Measurements from ENCODE around the gene CACNG6. TPM values are rescaled to one million over a fixed set of nuclear protein-coding genes. Genes with fewer than 3 reads are reported as not detected.
"Not testable (repeated sequence)": the region's sequence is repeated elsewhere in the genome, so short reads cannot be mapped to it uniquely, and the experiment has no call there.

The CACNG6 gene, protein sequence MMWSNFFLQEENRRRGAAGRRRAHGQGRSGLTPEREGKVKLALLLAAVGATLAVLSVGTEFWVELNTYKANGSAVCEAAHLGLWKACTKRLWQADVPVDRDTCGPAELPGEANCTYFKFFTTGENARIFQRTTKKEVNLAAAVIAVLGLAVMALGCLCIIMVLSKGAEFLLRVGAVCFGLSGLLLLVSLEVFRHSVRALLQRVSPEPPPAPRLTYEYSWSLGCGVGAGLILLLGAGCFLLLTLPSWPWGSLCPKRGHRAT
- 0.38 and 0.78 TPM in 2 replicates for total RNA-seq (2014; rRNA removed; shearing (Covaris generic))

DNA sequence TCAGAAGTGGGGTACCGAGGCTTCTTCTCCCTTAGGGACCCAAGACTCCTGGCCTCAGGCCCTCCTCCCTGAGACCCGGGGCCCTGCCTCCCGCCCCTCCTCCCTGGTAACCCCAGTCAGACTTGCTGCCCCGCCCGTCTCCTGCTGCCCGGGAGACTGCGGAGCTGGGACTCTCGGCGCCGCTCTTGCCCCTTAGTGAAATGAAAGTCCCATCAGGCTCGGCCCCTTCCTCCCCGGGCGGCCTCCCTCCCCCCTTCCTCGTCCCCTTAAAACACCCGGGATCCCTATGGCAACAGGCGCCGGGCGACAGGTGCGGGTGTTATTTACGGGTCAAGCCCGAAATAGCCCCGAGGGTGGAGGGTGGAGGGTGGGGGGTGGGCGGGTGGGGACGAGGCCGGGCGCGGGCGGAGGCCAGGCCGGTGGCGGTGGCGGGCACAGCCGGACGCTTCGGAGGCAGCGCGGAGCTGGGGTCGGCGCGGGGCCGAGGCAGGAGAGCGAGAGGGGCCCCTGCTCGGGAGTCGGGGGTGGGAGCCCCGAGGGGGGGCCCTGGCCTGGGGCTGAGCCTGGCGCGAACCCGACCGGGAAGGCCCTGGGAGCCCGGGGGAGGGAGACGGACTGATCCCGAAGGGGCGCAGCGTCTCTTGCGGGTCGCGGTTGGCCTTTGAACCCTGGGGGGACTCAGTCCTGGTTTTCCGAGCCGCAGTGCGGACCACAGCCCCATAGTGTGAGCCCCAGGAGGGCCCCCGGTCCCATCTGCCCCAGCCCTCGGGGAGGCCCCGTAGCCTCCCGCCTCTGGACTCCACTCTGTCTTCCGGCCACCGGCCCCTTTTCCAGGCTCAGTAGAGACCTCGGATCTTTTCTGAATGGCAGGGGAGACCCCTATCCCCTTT lies at the start of gene CACNG6:
Gene CACNG6, plus strand, starts transcription at position 414 of the 890 bp plus-strand sequence. CDS start 1,241 bp downstream, outside the sequence.
- DNase-seq = peak; percentile 91
- Histone ChIP-seq H3K27me3 (ENCODE audit: control insufficient read depth, insufficient read depth, low read length) (peaks cover 31% of the 10 kb centered on the region), H3K36me3 (replicated peaks; ENCODE audit: control insufficient read depth, insufficient read depth, low read length) (no peaks in the 10 kb centered on the region), H3K4me3 (ENCODE audit: insufficient read depth, low read depth, low read length) (peak within 1 kb of the TSS; percentile 49)

DNA sequence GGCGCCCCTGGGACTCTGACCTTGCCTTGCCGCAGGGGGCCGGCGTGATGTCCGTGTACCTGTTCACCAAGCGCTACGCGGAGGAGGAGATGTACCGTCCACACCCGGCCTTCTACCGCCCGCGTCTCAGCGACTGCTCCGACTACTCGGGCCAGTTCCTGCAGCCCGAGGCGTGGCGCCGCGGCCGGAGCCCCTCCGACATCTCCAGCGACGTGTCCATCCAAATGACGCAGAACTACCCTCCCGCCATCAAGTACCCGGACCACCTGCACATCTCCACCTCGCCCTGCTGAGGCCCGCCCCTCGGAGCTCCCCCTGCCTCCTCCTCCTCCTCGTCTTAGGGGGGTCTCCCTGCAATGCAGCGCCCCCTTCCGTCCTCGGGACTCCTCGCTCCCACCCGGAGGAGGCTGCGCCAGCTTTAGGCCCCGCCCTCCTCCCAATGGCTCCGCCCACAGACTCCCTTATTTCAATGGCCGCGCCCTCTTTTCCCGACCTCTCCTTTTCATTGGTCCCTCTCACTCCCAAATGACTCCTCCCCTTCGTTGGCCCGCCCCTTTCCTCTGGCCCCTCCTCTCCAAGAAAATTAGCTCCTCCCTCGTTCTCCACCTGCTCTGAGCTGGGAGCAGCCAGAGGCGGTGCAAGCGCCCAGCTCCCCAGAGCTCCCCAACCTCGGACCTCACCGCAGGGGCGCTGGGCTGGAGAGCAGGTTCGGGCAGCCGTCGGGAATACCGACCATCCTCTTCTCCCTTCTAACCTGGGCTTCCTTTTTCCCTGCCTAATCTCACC lies 49.2 kb upstream of the CACNG6 start:
- DNase-seq = peak; percentile 98
- H3K27me3 ChIP-seq (ENCODE audit: control insufficient read depth, insufficient read depth, low read length) = peaks cover 16% of the 10 kb centered on the region
- H3K4me3 ChIP-seq (ENCODE audit: insufficient read depth, low read depth, low read length) = peak overlapping the region; percentile 58
- no peaks in the 10 kb centered on the region; the same call in 1 of the 2 replicates for H3K36me3 ChIP-seq (replicated peaks; ENCODE audit: control insufficient read depth, insufficient read depth, low read length)

DNA sequence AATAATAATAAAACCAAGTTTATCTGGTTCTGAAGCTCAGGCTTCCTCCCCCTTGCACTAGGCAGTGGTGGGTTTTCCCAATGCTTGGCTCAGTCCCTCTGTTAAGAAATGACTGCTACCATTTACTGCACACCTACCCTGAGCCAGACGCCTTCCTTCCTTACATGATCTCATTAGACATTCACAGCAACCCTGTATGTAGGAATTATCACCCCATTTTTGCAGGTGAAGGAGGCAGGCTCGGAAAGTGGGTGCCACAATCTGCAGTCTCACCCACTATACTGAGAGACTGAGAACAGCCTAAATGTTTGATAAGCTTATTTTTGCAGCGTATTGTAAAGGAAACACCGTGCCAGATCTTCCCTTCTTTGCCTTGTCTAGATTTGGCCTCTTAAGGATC lies 47.0 kb upstream of the CACNG6 start:
- Histone ChIP-seq H3K4me3 (ENCODE audit: insufficient read depth, low read depth, low read length) (no peak overlapping the region), H3K36me3 (replicated peaks; ENCODE audit: control insufficient read depth, insufficient read depth, low read length) (no peaks in the 10 kb centered on the region), H3K27me3 (ENCODE audit: control insufficient read depth, insufficient read depth, low read length) (peaks cover 16% of the 10 kb centered on the region)
- no peak for DNase-seq

DNA sequence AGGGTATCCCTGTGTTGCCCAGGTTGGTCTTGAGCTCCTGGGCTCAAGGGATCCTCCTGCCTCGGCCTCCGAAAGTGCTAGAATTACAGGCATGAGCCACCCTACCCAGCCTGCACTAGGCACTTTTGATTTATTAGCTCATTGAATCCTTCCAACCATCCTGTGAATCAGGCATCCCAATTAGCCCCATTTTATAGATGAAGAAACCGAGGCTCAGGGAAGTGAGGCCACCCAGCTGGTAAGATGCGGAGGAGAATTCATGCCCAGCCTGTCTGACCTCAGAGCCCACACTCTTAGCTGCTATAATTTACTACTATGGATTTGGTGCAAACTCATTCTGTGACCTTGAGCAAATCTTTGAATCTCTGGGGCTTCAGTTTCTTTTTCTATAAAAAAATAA lies 46.5 kb upstream of the CACNG6 start:
- no peak for DNase-seq
- Histone ChIP-seq H3K36me3 (replicated peaks; ENCODE audit: control insufficient read depth, insufficient read depth, low read length) (no peaks in the 10 kb centered on the region), H3K27me3 (ENCODE audit: control insufficient read depth, insufficient read depth, low read length) (peaks cover 16% of the 10 kb centered on the region), H3K4me3 (ENCODE audit: insufficient read depth, low read depth, low read length) (no peak overlapping the region)

DNA sequence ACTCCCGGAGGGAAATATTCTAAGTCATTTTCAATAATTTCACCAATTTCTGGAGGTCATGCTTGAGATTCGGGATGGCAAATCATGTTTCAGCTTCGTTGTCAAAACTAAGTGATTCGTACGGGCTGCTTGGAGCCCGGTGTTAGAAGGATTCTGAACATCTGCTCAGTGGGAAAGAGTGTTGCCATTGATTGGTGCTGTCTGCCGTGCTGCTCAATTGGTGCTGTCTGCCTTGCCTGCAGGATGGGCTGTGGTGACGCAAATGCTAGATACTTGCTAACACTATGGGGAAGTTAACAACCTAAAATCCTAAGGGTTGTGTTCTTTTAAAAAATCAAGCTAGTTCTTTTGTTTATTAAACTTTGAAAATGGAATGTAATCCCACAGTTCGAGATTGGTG lies 46.0 kb upstream of the CACNG6 start:
- H3K4me3 ChIP-seq (ENCODE audit: insufficient read depth, low read depth, low read length) = 0 out of 2 replicates have a peak overlapping the region, but pooled peaks have one; percentile 11
- peak; percentile 75 for DNase-seq
- H3K36me3 ChIP-seq (replicated peaks; ENCODE audit: control insufficient read depth, insufficient read depth, low read length) = no peaks in the 10 kb centered on the region
- peaks cover 15% of the 10 kb centered on the region for H3K27me3 ChIP-seq (ENCODE audit: control insufficient read depth, insufficient read depth, low read length)

DNA sequence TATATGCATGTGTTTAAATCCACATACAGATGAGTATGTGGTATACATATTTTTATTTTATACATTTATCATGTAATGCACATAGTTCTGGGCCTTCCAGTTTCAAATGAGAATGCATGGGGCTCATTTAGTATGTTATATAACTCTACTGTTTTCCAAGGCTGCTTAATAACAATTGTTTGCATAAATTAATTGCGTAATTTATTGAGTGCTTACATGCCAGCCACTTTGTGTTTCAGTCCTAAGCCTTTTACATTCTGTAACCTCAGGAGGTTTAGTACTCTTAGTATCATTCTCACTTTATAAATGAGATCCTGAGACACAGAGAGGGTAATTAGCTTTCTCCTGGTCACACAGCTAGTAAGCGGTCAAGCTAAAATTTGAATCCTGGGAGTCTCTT lies 45.4 kb upstream of the CACNG6 start:
- Histone ChIP-seq H3K4me3 (ENCODE audit: insufficient read depth, low read depth, low read length) (no peak overlapping the region), H3K27me3 (ENCODE audit: control insufficient read depth, insufficient read depth, low read length) (peaks cover 15% of the 10 kb centered on the region), H3K36me3 (replicated peaks; ENCODE audit: control insufficient read depth, insufficient read depth, low read length) (no peaks in the 10 kb centered on the region)
- DNase-seq = no peak

DNA sequence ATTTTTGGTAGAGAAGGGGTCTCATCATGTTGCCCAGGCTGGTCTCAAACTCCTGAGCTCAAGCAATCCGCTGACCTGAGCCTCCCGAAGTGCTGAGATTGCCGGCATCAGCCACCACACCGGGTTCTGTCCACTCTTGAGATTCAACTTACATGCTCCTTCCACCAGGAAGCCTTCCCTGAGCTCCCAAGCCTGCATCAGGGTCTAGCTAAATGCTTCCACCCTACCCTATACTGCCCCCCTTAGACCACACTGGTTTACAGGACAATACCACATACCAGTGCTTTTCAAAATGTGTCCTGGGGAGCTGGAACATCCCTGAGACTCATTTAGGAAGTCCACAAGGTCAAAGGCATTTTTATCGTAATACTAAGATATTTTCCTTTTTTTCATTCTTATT lies 43.8 kb upstream of the CACNG6 start:
- Histone ChIP-seq H3K36me3 (replicated peaks; ENCODE audit: control insufficient read depth, insufficient read depth, low read length) (no peaks in the 10 kb centered on the region), H3K4me3 (ENCODE audit: insufficient read depth, low read depth, low read length) (no peak overlapping the region), H3K27me3 (ENCODE audit: control insufficient read depth, insufficient read depth, low read length) (peaks cover 5% of the 10 kb centered on the region; the same call in 1 of the 2 replicates)
- peak; percentile 86 for DNase-seq

DNA sequence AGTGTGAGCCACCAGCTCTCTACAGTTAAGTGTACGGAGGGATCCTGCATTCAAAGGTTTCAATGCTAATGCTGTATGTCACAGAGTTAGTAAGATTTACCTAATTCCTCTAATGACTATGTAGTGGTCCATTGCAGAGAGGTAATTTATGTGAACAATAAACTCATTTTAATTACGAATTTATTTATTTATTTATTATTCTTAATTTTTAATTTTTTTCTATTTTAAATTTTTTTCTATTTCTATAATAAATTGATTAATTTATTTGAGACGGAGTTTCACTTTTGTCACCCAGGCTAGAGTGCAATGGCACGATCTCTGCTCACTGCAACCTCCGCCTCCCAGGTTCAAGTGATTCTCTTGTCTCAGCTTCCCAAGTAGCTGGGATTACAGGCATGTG lies 42.8 kb upstream of the CACNG6 start:
- DNase-seq; H3K4me3 ChIP-seq (ENCODE audit: insufficient read depth, low read depth, low read length); H3K36me3 ChIP-seq (replicated peaks; ENCODE audit: control insufficient read depth, insufficient read depth, low read length); H3K27me3 ChIP-seq (ENCODE audit: control insufficient read depth, insufficient read depth, low read length): not testable (repeated sequence)

DNA sequence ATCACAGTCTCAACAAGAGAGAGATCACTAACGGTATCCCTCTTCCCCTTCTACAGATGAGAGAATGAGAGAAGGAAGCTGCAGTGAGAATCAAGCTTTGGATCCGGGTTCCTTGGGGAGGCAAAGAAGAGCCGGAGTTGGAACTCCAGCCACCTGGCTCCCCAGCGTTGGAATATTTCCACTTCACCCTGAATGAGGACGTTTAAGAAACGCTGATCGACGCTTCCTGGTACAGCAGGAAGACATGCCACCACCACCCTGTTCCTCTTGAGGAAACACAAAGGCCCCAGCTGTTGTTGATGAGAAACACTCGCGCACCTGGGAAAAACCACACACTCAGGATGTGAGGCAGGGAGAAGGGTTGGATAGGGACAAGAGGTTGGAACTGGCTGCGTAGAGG lies 40.0 kb upstream of the CACNG6 start:
- no peaks in the 10 kb centered on the region for H3K36me3 ChIP-seq (replicated peaks; ENCODE audit: control insufficient read depth, insufficient read depth, low read length)
- no peak overlapping the region for H3K4me3 ChIP-seq (ENCODE audit: insufficient read depth, low read depth, low read length)
- DNase-seq = peak; percentile 21
- no peaks in the 10 kb centered on the region for H3K27me3 ChIP-seq (ENCODE audit: control insufficient read depth, insufficient read depth, low read length)

DNA sequence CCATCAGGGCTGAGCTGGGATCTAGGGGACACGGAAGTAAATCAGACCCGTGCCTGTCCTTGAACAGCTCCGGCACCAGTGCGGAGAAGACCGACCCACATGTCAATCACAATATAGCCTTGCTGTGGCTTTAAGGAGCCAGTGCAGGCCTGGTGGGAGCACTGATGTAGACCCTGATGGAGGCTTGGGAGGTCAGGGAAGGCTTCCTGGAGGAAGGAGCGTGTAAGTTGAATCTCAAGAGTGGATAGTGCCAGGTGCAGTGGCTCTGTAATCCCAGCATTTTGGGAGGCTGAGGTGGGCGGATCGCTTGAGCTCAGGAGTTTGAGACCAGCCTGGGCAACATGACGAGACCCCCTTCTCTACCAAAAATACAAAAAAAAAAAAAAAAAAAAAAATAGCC lies 39.5 kb upstream of the CACNG6 start:
- H3K4me3 ChIP-seq (ENCODE audit: insufficient read depth, low read depth, low read length) = no peak overlapping the region

DNA sequence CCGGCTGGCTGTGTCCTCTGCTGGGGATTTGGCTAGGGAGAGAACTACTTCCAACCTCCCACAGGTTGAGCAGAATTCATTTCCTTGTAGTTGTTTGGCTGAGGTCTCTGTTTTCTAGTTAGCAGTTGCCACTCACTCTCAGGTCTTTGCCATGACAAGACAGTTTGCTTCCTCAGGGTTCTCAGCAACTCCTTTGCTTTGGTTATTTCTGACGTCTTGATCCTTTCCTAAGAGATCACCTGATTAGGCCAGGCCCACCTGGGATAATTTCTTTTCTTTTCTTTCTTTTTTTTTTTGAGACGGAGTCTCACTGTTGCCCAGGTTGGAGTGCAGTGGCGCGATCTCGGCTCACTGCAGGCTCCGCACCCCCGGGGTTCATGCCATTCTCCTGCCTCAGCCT lies 38.1 kb upstream of the CACNG6 start:
- H3K27me3 ChIP-seq (ENCODE audit: control insufficient read depth, insufficient read depth, low read length) = peaks cover 12% of the 10 kb centered on the region; the same call in 1 of the 2 replicates
- no peaks in the 10 kb centered on the region for H3K36me3 ChIP-seq (replicated peaks; ENCODE audit: control insufficient read depth, insufficient read depth, low read length)
- DNase-seq = peak; percentile 8
- no peak overlapping the region for H3K4me3 ChIP-seq (ENCODE audit: insufficient read depth, low read depth, low read length)

More for the DNA sequence above, 39.5 kb upstream of the CACNG6 start:
- Histone ChIP-seq H3K27me3 (ENCODE audit: control insufficient read depth, insufficient read depth, low read length) (peaks cover under 1% of the 10 kb centered on the region; the same call in 1 of the 2 replicates), H3K36me3 (replicated peaks; ENCODE audit: control insufficient read depth, insufficient read depth, low read length) (no peaks in the 10 kb centered on the region)
- peak; percentile 19 for DNase-seq

DNA sequence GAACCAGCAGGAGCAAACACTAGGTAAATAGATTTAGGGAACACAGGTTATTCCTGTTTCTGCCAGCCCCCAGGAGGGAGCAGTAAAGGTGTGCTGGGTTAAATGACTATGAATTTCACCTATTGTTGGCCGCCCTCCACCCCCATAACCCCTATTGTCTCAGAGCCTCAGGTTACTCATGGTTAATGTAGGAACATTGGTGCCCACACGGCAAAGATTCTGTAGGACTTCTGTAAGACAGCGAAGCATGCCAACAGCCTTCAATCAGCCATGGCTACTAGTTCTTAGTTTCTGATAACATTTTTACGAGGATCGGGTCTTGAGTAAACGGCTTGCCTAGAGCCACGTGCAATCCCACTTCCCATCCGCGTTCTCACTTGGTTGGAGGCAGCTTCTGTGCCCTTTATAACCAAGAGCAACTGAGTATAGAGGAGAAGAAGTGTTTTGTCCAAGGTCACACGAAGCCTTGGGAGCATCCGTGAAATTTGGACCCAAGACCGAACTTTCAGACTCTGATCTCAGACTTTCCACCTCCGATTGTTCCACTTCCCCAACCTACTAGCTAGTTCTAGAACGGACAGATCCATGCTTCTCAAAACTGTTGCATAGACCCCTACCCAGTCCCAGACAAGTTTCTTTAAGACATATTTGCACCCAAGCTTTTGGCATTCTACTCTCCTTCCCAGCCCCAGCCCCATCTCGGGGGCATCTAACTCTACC lies 33.8 kb upstream of the CACNG6 start:
- no peaks in the 10 kb centered on the region for H3K36me3 ChIP-seq (replicated peaks; ENCODE audit: control insufficient read depth, insufficient read depth, low read length)
- peak overlapping the region; percentile 30; the same call in 1 of the 2 replicates for H3K4me3 ChIP-seq (ENCODE audit: insufficient read depth, low read depth, low read length)
- peaks cover 42% of the 10 kb centered on the region for H3K27me3 ChIP-seq (ENCODE audit: control insufficient read depth, insufficient read depth, low read length)
- peak; percentile 77 for DNase-seq

DNA sequence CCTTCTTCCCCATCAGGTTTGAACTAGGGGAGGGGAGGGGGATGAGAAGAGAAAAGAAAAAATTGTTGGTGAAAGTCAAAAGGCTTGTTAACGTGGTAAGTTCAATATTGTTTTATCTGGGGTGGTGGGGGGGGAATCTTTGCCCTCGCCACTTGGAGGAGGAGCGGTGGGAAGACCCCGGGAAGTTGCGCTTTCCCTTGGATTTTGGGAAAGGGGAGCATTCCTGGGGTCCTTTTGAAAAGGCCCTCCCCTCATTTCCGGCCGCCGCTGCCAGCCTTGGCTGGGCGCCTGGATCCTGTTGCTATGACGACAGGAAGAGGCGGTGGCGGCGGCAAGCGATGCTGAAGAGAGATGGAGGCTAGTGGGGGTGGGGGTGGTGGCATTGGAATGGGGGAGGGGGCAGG lies 33.3 kb upstream of the CACNG6 start:
- H3K27me3 ChIP-seq (ENCODE audit: control insufficient read depth, insufficient read depth, low read length) = peaks cover 46% of the 10 kb centered on the region
- peak; percentile 95 for DNase-seq

More for the DNA sequence above, 33.3 kb upstream of the CACNG6 start:
- H3K36me3 ChIP-seq (replicated peaks; ENCODE audit: control insufficient read depth, insufficient read depth, low read length) = no peaks in the 10 kb centered on the region
- H3K4me3 ChIP-seq (ENCODE audit: insufficient read depth, low read depth, low read length) = peak overlapping the region; percentile 30; the same call in 1 of the 2 replicates

All from H7 (cell line).